IPS DF 19.7 (cell line): ENCODE data around the gene UNC80.
A peak's percentile ranks its signal among the peaks of the same experiment; 100 is the strongest.

Experiments used
- DNase-seq: peaks from one replicate; pipeline ENCODE4 v3.0.0-alpha.2; 2013; ENCODE audit warnings: low read depth, low spot score

The UNC80 gene

DNA sequence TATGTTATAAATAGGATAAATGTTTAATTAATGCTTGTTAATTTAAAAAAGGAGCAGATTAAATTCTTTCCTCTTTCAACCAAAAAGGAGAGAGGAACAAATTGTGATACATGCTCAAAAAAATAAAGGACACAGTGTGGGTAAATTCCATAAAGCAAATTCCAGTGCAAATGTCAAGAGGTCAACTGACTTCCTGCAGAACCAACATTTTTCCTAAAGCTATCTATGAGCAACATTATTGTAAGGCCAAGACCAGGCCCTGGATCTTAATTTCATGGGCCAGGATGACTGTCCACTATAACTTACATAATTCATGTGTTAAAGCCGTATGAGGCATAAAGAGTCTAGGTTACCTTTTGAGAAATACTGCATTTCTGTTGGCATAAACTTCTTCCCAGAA lies 136.9 kb downstream of the UNC80 start:
- DNase-seq = no peak

- DNase-seq = no peak
Measured at GRCh38 chr2:209911486-209911885, 139.9 kb downstream of the UNC80 start.

DNA sequence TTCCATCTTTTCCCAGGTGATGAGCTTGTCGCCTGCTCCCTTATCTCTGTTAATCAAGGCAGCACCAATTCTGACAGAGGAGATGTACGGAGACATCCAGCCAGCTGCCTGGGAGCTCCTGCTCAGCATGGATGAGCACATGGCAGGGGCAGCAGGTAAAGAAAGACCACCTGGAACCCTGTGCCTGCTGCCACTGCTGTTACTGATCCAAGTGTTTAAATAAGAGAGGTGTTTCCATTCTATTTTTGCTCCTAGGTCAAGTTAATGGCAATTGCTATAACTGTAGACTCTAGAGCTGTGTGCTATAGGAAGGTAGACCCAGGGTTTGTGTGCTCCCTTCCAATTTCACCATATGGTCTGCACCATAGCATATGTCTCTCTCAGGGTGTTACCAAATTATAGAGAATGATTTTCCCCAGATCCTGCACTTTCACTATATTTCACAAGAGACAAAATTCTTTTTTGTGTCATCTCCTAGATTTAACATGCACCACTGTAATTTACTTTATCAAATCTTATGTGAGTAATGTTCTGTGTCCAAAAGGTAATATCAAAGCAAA lies 142.2 kb downstream of the UNC80 start:
- no peak for DNase-seq

DNA sequence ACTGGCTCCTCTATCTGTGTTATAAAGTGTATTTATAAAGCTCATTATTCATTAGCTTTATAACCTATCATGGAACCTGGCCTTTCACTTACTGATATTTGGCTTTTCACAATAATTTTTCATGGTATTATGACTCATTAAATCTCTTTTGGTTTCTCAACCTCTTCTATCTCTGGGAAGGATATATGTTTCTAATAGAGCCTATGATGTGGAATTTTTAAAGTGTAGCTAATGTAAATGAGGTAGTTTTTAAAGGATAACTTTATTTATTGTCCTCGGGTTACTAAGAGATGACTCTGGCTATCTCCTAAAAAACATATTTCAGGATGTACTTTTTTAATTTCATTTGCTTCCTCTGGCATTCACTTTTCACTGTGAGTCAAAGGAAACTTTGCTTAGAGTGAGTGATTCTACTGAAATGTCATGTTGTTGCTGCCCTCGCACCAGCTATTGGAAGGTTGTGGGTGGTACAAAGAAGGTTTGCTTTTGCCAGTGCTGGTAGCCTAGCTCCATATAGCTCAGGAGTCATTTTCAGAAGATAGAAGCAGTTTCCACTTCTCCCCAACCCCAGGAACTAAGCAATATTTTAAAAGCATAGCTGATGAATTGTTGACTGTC lies 145.6 kb downstream of the UNC80 start:
- DNase-seq = no peak

- no peak for DNase-seq
Measured at GRCh38 chr2:209918251-209918650, 146.6 kb downstream of the UNC80 start.

- DNase-seq = no peak
Measured at GRCh38 chr2:209922116-209922515, 150.5 kb downstream of the UNC80 start.

- DNase-seq = no peak
Measured at GRCh38 chr2:209929369-209929768, 157.7 kb downstream of the UNC80 start.

- no peak for DNase-seq
Measured at GRCh38 chr2:209933499-209934483, 162.2 kb downstream of the UNC80 start.

DNA sequence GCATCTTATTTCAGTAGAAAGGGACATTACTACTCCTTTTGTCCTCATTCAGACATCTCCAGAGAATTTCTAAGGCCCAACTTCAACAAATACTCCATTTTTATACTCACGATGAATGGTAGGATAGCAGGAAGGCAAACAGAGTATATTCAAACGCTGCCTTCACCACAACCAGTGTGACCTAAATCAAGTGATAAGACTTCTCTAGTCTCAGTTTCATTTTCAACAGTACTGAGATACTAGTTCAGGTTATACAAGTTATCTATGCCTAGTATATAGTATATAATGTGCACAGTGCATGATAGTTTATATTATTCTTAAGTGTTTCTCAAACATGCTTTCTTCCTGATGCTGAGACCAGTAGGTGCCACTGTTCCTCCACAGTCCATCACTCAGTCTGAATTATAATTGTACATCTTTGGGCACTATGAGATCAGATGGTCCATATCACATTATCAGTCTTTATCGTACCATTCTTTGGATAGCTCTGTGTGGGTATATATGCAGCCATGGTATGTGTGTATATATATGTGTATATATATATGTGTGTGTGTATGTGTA lies 164.6 kb downstream of the UNC80 start:
- no peak for DNase-seq

- DNase-seq = no peak
Measured at GRCh38 chr2:209937893-209938292, 166.3 kb downstream of the UNC80 start.

- no peak for DNase-seq
Measured at GRCh38 chr2:209938906-209939305, 167.3 kb downstream of the UNC80 start.

DNA sequence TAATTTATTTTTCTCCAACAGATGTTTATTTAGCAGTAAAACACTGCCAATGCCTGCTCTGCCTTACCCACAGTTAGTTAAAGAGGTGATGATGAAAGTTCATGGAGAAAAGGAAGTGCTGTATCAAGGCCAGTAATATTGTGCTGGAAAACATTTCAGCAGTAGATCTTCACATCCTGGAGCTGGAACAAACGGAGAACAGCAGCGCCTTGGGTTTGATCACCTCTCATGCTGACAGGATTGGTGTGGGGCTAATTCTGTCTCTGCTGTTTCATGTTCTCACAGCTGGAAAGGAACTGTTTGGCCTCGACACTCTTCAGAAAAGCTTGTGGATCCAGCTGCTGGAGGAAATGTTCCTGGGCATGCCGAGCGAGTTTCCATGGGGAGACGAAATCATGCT lies 169.3 kb downstream of the UNC80 start:
- DNase-seq = no peak

DNA sequence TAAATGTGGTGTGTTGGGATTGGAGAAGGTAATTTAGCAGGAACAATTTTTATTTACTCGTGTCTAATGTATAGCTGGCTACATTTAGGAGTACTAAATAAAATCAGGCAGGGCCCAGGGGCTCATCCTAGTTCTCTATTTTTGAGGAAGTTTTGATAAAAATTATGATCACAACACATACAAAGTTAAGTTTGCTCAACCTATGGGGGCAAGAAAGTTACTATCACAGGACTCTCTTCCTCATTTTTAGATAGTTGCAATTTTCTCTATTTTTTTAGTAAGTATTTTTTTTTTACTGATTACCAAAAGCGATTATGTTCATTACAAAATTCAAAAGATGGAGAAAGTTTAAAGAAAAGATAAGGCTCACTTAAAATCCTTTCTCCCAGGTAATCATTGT lies 170.8 kb downstream of the UNC80 start:
- no peak for DNase-seq

DNA sequence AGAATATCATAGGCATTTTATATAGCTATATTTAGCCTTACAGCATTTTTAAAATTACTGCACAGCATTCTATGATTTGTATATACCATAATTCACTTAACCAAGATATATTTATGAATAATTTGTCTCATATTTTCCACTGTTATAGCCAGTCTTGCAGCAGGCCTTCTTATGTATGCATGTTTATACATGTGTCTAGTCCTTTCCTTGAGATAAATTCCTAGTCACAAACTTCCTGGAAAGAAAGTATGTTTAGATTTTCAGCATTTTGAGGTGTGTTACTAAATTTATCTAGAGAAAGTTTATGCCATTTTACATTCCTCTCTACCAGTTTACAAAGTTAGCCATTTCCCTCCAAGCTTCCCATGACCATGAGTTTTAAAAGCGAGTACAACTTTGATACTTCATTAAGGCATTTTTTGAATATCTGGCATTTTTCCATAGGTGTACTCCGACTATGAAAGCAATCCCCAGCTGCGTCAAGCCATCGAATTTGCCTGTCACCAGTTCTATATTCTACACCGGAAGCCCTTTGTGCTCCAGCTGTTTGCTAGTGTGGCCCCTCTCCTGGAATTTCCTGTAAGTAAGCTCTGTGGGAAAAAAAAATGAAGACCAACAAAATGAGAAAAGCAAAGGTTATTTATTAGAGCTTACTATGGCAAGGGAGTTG lies 171.4 kb downstream of the UNC80 start:
- no peak for DNase-seq

DNA sequence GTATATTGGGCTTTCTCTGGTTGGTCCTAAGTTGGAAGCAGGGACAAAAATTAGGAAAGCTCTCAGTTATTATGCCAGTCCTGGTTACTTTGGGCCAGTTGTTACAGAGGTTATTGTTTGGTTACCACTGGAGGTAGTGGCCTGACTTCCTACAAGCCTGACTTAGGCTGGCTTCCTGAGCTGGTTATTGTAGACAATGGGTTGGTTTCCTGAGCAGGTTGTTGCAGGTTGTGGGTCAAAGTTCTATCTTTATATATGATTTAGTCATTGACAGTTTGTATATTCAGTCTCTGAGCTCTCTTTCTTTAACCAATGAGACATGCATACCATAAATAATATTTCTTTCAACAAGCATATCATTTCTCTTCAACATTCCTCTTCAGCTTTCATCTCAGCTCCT lies 172.1 kb downstream of the UNC80 start:
- no peak for DNase-seq

GRCh38 chr2:209946539-209946938 lies 174.9 kb downstream of the UNC80 start:
- no peak for DNase-seq

DNA sequence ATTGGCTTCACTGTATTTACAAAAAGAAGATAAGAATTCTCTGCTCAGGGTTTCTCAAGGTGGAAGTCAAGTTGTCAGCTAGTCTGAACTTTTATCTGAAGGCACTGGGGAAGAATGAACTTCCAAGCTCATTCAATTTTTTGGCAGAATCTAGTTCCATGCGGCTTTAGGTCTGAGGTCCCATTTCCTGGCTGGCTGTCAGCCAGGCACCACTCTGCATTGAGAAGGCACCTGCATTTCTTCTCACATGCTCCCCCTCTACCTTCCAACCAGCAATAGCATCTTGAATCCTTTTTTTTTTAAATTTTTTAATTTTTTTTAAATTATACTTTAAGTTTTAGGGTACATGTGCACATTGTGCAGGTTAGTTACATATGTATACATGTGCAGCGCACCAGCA lies 184.6 kb downstream of the UNC80 start:
- DNase-seq = no peak

DNA sequence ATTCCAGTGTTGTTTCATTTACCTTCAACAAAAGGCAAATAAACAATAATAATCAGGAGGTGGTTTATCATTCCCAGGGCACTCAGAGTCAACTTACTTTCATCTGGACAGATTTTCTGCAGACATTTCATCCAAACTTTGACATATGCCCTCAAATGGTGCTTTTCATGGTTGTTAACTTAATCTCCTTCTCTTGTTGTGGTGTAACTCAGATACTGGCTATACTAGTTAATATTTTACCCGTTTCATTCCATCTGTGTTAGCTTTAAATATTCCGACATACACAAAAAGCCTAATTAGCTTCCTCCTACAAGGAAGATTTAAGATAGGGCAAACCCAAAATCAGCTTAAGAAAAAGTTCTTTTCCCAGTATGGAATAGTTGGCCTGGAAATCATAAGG lies 186.4 kb downstream of the UNC80 start:
- no peak for DNase-seq

DNA sequence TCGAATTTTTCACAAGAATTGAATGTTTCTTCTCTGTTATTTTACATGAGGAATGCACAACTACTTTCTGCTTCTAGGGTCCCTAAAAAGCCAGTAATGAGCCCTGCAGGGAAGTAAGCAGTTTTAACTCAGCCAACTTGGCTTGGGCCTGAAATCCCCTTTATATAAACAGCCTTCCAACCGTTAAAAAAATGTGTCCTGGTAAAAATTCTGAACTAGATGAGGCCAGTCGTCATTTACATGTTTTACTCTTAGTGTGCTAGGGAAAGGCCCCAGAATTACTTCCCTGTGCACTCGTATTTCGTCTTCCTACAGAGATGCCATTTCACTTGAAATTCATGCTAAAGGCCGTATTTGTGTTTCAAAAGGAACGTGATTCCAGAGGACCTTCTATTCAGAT lies 188.4 kb downstream of the UNC80 start:
- no peak for DNase-seq

DNA sequence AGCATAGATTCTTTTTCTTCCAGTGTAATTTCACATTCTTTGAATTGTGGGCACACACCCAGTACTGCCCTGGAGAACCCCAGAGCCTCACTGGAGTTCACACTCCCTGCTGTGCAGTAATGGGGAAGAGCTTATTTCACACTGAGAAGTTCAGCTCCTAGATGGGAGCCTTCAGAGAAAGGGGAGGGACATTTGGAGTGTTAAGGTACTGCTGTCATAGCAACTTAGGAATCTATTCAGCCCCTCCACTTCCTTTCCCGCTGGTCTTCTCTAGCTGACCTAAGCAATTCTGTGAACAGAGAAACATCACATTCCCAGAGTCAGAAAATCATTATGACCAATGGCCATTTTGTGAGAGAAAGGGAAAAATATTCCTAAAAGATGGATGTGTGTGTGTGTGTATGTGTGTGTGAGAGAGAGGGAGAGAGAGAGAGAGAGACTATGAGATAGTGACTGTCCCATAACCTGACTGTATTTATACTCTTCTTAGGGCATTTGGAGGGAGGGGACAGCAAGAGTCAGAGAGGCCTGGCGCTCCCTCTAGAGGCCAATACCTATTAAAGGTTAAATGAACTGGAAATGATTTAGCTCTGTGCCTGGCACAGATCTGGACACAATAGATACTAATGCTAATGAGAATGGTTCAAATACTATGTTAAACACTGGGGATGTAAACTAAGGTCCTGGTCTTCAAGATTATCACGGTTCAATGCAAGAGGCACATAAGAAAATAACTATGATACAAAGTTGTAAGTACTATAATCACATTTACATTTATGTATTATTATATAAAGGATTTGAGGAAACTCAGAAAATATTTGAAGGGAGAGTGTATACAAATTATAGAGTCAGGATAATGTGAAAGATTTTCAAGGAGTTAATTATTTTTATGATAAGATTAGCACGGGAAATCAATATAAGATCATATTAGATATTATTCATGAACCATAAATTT lies 189.3 kb downstream of the UNC80 start:
- DNase-seq = peak; percentile 87

DNA sequence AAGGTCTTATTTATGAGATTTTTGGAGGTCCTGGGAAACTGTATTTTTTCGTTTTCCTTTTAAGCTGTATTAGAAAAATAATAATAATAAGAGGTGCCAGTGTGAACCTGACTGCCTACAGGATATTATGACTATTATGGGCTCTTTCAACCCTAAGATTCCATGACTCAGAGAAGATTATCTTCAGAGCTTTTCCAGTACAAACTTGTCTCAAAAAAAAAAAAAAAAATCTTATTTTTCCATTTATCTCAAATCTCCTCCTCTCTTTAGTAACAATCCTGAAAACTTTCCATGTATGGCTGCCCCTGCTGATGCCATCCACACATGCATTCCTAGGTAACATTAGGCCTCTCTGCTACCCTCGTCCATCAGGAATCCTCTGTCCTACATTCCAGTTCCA lies 194.1 kb downstream of the UNC80 start:
- no peak for DNase-seq
